Trophoblast cell (in vitro differentiated cells and primary cell): ENCODE results near the gene MRPS34.

Experiments
- DNase-seq, 2 donors: peaks; one replicate each; pipeline ENCODE4 v3.0.0-alpha.2; 2016
- H2AFZ ChIP-seq: 2 replicates; pipeline ENCODE4 v1.6.1; 2013; ENCODE audit warnings: low read length, moderate library complexity, mild to moderate bottlenecking; ENCODE audit not compliant: insufficient read depth, poor library complexity
- H2AK5ac ChIP-seq: 2 replicates; pipeline ENCODE4 v1.6.1; 2013; ENCODE audit warnings: mild to moderate bottlenecking, low read length
- H2BK120ac ChIP-seq: 2 replicates; pipeline ENCODE4 v1.6.1; 2013; ENCODE audit warnings: low read length, mild to moderate bottlenecking, moderate library complexity; ENCODE audit not compliant: insufficient read depth, poor library complexity
- H2BK12ac ChIP-seq: 2 replicates; pipeline ENCODE4 v1.6.1; 2013; ENCODE audit warnings: mild to moderate bottlenecking, low read length, moderate library complexity
- H2BK5ac ChIP-seq: 2 replicates; pipeline ENCODE4 v1.6.1; 2013; ENCODE audit warnings: low read length, low read depth, moderate library complexity, mild to moderate bottlenecking; ENCODE audit not compliant: poor library complexity
- H3K14ac ChIP-seq: 2 replicates; pipeline ENCODE4 v1.6.1; 2013; ENCODE audit warnings: mild to moderate bottlenecking, low read length
- H3K18ac ChIP-seq: 2 replicates; pipeline ENCODE4 v1.6.1; 2013; ENCODE audit warnings: mild to moderate bottlenecking, low read length
- H3K23ac ChIP-seq: 2 replicates; pipeline ENCODE4 v1.6.1; 2013; ENCODE audit warnings: low read length
- H3K27ac ChIP-seq: 2 replicates; pipeline ENCODE4 v1.5.1; 2013; ENCODE audit warnings: low read depth, mild to moderate bottlenecking, inconsistent platforms, low read length, moderate library complexity
- H3K27me3 ChIP-seq: 2 replicates; pipeline ENCODE4 v1.6.1; 2013; ENCODE audit warnings: inconsistent platforms, mild to moderate bottlenecking, low read length, moderate library complexity; ENCODE audit not compliant: insufficient read depth
- H3K36me3 ChIP-seq, 2 experiments: 1 replicate in 1 of 2; 2 replicates in 1 of 2; pipeline ENCODE4 v1.6.1; 2013; ENCODE audit warnings: low read length in 2 of 2, mild to moderate bottlenecking in 2 of 2, moderate library complexity in 1 of 2; ENCODE audit not compliant: insufficient read depth in 2 of 2, control insufficient read depth in 1 of 2
- H3K4ac ChIP-seq: 2 replicates; pipeline ENCODE4 v1.6.1; 2013; ENCODE audit warnings: low read depth, mild to moderate bottlenecking, low read length, moderate library complexity
- H3K4me1 ChIP-seq, 2 experiments: 1 replicate in 1 of 2; 2 replicates in 1 of 2; pipeline ENCODE4 v1.6.1; 2013; ENCODE audit warnings: low read length in 2 of 2, mild to moderate bottlenecking in 2 of 2, moderate library complexity in 1 of 2; ENCODE audit not compliant: insufficient read depth in 2 of 2, control insufficient read depth in 1 of 2
- H3K4me2 ChIP-seq: 2 replicates; pipeline ENCODE4 v1.6.1; 2013; ENCODE audit warnings: inconsistent platforms, mild to moderate bottlenecking, low read length, moderate library complexity
- H3K4me3 ChIP-seq: 2 replicates; pipeline ENCODE4 v1.5.1; 2013; ENCODE audit warnings: mild to moderate bottlenecking, low read depth, low read length, inconsistent platforms
- H3K79me1 ChIP-seq: one replicate; pipeline ENCODE4 v1.6.1; 2013; ENCODE audit warnings: low read length
- H3K79me2 ChIP-seq: 2 replicates; pipeline ENCODE4 v1.6.1; 2013; ENCODE audit warnings: low read length, mild to moderate bottlenecking; ENCODE audit not compliant: control insufficient read depth, insufficient read depth, poor library complexity
- H3K9ac ChIP-seq: 2 replicates; pipeline ENCODE4 v1.6.1; 2013; ENCODE audit warnings: mild to moderate bottlenecking, low read length
- H3K9me3 ChIP-seq: 2 replicates; pipeline ENCODE4 v1.6.1; 2013; ENCODE audit warnings: low read depth, mild to moderate bottlenecking, control low read depth, inconsistent platforms, low read length; ENCODE audit not compliant: insufficient read depth
- H4K12ac ChIP-seq: 2 replicates; pipeline ENCODE4 v1.6.1; 2013; ENCODE audit warnings: low read depth, mild to moderate bottlenecking, low read length, moderate library complexity
- H4K8ac ChIP-seq: 2 replicates; pipeline ENCODE4 v1.6.1; 2013; ENCODE audit warnings: low read depth, mild to moderate bottlenecking, low read length, moderate library complexity
- H4K91ac ChIP-seq: one replicate; pipeline ENCODE4 v1.6.1; 2013; ENCODE audit warnings: low read depth, mild to moderate bottlenecking, low read length, moderate library complexity
- WGBS: extraction: QIAGEN DNeasy Blood & Tissue Kit; methylation state at CpG from one replicate; pipeline ENCODE4 v1.1.7; 2013; ENCODE audit warnings: missing lambda C conversion rate; ENCODE audit not compliant: insufficient read length, insufficient coverage; ENCODE audit errors: extremely low coverage; 5-methylcytosine and 5-hydroxymethylcytosine counted together

Gene MRPS34

GRCh38 chr16:1764971-1765370, 8.0 kb downstream of the MRPS34 start:
- Histone ChIP-seq H3K4me1 (no peaks in the 10 kb centered on the region), H4K8ac (no peak overlapping the region), H3K27ac (no peak overlapping the region), H3K36me3 (peaks cover 83 to 85% of the 10 kb centered on the region in 2 experiments), H4K12ac (no peak overlapping the region), H2BK120ac (no peak overlapping the region), H3K4me3 (peak overlapping the region; percentile 18), H3K79me2 (no peaks in the 10 kb centered on the region), H3K14ac (no peak overlapping the region), H3K4me2 (no peak overlapping the region), H2AK5ac (no peak overlapping the region), H3K18ac (no peak overlapping the region), H3K79me1 (no peaks in the 10 kb centered on the region), H2AFZ (no peak overlapping the region), H3K4ac (no peak overlapping the region), H3K9ac (no peak overlapping the region), H2BK5ac (no peak overlapping the region), H3K23ac (no peak overlapping the region), H4K91ac (no peak overlapping the region), H2BK12ac (no peak overlapping the region), H3K9me3 (peaks cover 2% of the 10 kb centered on the region), H3K27me3 (no peaks in the 10 kb centered on the region)
- no peak for DNase-seq
- no CpG with 5 or more reads among the region's 21 CpGs for WGBS

DNA sequence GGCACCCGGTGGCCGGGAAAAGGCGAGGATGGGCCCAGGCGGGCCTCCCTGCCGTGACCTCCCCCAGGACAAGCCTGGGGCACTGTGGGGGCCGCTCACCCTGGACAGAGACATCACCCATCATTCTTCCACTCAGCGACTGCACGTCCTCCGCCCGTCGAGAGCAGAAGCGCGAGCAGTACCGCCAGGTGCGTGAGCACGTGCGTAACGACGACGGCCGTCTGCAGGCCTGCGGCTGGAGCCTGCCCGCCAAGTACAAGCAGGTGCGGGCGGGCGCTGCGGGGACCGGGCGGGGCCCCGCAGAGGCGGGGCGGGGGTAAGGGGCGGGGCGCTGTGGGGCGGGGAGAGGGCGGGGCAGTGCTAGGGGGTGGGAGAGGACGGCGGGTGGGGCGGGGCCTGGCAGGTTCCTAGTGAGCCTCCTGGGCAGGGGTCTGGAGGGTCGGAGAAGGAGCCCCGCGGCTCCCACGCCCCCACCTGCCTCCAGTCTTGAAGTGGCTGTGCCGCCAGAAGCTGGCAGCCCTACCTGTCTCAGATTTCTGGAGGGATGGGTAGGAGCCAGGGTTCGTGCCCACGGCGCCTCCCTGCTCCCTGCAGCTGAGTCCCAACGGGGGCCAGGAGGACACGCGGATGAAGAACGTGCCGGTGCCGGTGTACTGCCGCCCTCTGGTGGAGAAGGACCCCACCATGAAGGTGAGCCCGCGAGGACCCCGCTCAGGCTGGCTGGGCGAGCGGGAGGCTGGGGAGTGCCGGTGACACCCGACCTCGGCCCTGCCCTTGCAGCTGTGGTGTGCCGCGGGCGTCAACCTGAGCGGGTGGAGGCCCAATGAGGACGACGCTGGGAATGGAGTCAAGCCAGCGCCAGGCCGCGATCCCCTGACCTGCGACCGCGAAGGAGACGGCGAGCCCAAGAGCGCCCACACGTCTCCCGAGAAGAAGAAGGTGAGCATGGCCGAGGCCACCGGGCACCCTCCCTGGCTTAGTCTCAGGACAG, 9.1 kb downstream of the MRPS34 start:
- Histone ChIP-seq H3K9me3 (peaks cover 2% of the 10 kb centered on the region), H3K27me3 (no peaks in the 10 kb centered on the region), H3K79me1 (no peaks in the 10 kb centered on the region), H4K8ac (no peak overlapping the region), H4K91ac (no peak overlapping the region), H3K27ac (no peak overlapping the region), H2BK5ac (no peak overlapping the region), H4K12ac (no peak overlapping the region), H2AK5ac (no peak overlapping the region), H3K23ac (no peak overlapping the region), H2BK12ac (no peak overlapping the region), H2AFZ (no peak overlapping the region), H3K79me2 (no peaks in the 10 kb centered on the region), H3K9ac (no peak overlapping the region), H3K4me1 (no peaks in the 10 kb centered on the region), H3K36me3 (peaks cover 78 to 82% of the 10 kb centered on the region in 2 experiments), H2BK120ac (no peak overlapping the region), H3K18ac (no peak overlapping the region), H3K4ac (no peak overlapping the region), H3K4me2 (peak overlapping the region; percentile 27), H3K14ac (no peak overlapping the region), H3K4me3 (peak overlapping the region; percentile 20)
- peak; percentile 52 to 61 for DNase-seq
- WGBS: no CpG with 5 or more reads among the region's 81 CpGs

DNA sequence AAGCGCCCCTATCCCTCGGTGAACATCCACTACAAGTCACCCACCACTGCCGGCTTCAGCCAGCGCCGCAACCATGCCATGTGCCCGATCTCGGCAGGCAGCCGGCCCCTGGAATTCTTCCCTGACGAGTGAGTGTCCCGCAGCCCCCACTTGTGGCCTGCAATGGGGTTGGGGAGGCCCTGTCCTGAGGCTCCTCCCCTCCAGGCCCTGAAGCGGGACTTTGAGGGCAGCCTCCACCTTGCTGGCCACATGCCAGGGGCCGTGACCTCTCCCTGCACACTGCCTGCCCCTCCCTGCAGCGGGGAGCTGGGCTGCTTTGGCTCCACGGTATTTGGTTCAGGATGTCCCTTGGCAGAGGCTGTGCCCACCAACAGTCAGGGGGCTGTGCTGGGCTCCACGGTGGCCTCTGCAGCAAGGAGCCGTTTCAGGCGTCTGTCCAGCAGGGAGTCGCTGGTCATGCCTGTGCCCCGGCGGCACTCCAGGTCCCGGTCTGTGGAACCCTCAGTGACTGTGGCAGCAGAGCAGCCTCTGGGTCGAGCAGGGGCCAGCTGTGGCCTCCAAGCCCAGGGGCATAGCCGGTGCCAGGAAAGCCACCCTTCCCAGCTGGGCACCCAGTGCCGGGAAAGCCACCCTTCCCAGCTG, 9.9 kb downstream of the MRPS34 start:
- H2BK5ac ChIP-seq: no peak overlapping the region
- H3K79me1 ChIP-seq: no peaks in the 10 kb centered on the region
- no peaks in the 10 kb centered on the region for H3K27me3 ChIP-seq
- no peaks in the 10 kb centered on the region for H3K4me1 ChIP-seq
- H3K4ac ChIP-seq: no peak overlapping the region
- no peaks in the 10 kb centered on the region for H3K79me2 ChIP-seq
- no peak overlapping the region for H2AK5ac ChIP-seq
- H4K8ac ChIP-seq: no peak overlapping the region
- H2BK120ac ChIP-seq: no peak overlapping the region
- no peak overlapping the region for H3K14ac ChIP-seq
- H2BK12ac ChIP-seq: no peak overlapping the region
- H4K12ac ChIP-seq: no peak overlapping the region
- H3K27ac ChIP-seq: no peak overlapping the region
- no CpG with 5 or more reads among the region's 24 CpGs for WGBS
- no peak overlapping the region for H4K91ac ChIP-seq
- H3K4me2 ChIP-seq: no peak overlapping the region
- no peak for DNase-seq
- H2AFZ ChIP-seq: no peak overlapping the region
- no peak overlapping the region for H3K9ac ChIP-seq
- H3K4me3 ChIP-seq: no peak overlapping the region
- no peak overlapping the region for H3K23ac ChIP-seq
- no peak overlapping the region for H3K18ac ChIP-seq
- H3K9me3 ChIP-seq: peaks cover 2% of the 10 kb centered on the region
- peaks cover 70 to 77% of the 10 kb centered on the region in 2 experiments for H3K36me3 ChIP-seq

- no peak for DNase-seq
- H3K4ac ChIP-seq: no peak overlapping the region
- H3K14ac ChIP-seq: no peak overlapping the region
- H3K18ac ChIP-seq: no peak overlapping the region
- H3K4me1 ChIP-seq: no peaks in the 10 kb centered on the region
- no peak overlapping the region for H2AK5ac ChIP-seq
- H4K12ac ChIP-seq: no peak overlapping the region
- H3K23ac ChIP-seq: no peak overlapping the region
- no peak overlapping the region for H4K8ac ChIP-seq
- H2BK5ac ChIP-seq: no peak overlapping the region
- no peak overlapping the region for H2BK12ac ChIP-seq
- no peaks in the 10 kb centered on the region for H3K79me1 ChIP-seq
- H3K27ac ChIP-seq: no peak overlapping the region
- no CpG with 5 or more reads among the region's 30 CpGs for WGBS
- H3K4me3 ChIP-seq: no peak overlapping the region
- no peak overlapping the region for H2AFZ ChIP-seq
- H3K9ac ChIP-seq: no peak overlapping the region
- H2BK120ac ChIP-seq: no peak overlapping the region
- no peak overlapping the region for H3K4me2 ChIP-seq
- peaks cover 68 to 76% of the 10 kb centered on the region in 2 experiments for H3K36me3 ChIP-seq
- no peaks in the 10 kb centered on the region for H3K79me2 ChIP-seq
- peaks cover 2% of the 10 kb centered on the region for H3K9me3 ChIP-seq
- no peaks in the 10 kb centered on the region for H3K27me3 ChIP-seq
- no peak overlapping the region for H4K91ac ChIP-seq
These were observed 10.6 kb downstream of the MRPS34 start for GRCh38 chr16:1762196-1762878.
